Neural progenitor cell (in vitro differentiated cells): Measurements from ENCODE around the gene SMTN. TPM values are rescaled to one million over a fixed set of nuclear protein-coding genes. Genes with fewer than 3 reads are reported as not detected.
A peak's percentile ranks its signal among the peaks of the same experiment; 100 is the strongest.

Source experiments
- DNase-seq: peaks from one replicate; pipeline ENCODE4 v3.0.0-alpha.2; 2016; ENCODE audit warnings: low spot score
- H2AFZ ChIP-seq: fragments of 200-600 bp; sonication (generic); replicated peaks from 2 replicates; pipeline ENCODE4 v1.6.1; 2016; ENCODE audit warnings: antibody characterized with exemption
- H3F3A ChIP-seq: fragments of 200-600 bp; sonication (generic); 2 replicates; pipeline ENCODE4 v1.6.1; 2016; ENCODE audit warnings: antibody characterized with exemption, low read depth
- H3K27ac ChIP-seq: fragments of 200-600 bp; sonication (generic); 2 replicates; pipeline ENCODE4 v1.5.1; 2016; ENCODE audit warnings: mild to moderate bottlenecking
- H3K27me3 ChIP-seq: fragments of 200-600 bp; sonication (generic); 2 replicates; pipeline ENCODE4 v1.6.1; 2016; ENCODE audit warnings: mild to moderate bottlenecking, moderate library complexity
- H3K36me3 ChIP-seq: fragments of 200-600 bp; sonication (generic); 2 replicates; pipeline ENCODE4 v1.5.1; 2016
- H3K4me1 ChIP-seq: fragments of 200-600 bp; sonication (generic); 2 replicates; pipeline ENCODE4 v1.6.1; 2016; ENCODE audit warnings: mixed run types
- H3K4me2 ChIP-seq: fragments of 200-600 bp; sonication (generic); 2 replicates; pipeline ENCODE4 v1.6.1; 2016
- H3K4me3 ChIP-seq: fragments of 200-600 bp; sonication (generic); 2 replicates; pipeline ENCODE4 v1.5.1; 2016
- H3K79me2 ChIP-seq: fragments of 200-600 bp; sonication (generic); 2 replicates; pipeline ENCODE4 v1.6.1; 2016; ENCODE audit warnings: low read depth
- H3K9ac ChIP-seq: fragments of 200-600 bp; sonication (generic); 2 replicates; pipeline ENCODE4 v1.6.1; 2016
- H3K9me3 ChIP-seq: fragments of 200-600 bp; sonication (generic); 2 replicates; pipeline ENCODE4 v1.5.1; 2016; ENCODE audit warnings: low read depth
- H4K20me1 ChIP-seq: fragments of 200-600 bp; sonication (generic); 2 replicates; pipeline ENCODE4 v1.6.1; 2016; ENCODE audit warnings: low read depth
- H3K27ac Mint-ChIP-seq: 3 replicates; pipeline ENCODE4 v1.8.0; 2021; ENCODE audit warnings: mixed read lengths
- H3K27me3 Mint-ChIP-seq: 2 replicates; pipeline ENCODE4 v1.8.0; 2022; ENCODE audit warnings: low read depth, mild to moderate bottlenecking, inconsistent platforms, moderate library complexity, mixed read lengths; ENCODE audit not compliant: insufficient read depth
- H3K36me3 Mint-ChIP-seq: 3 replicates; pipeline ENCODE4 v1.8.0; 2021; ENCODE audit warnings: mixed read lengths
- H3K4me1 Mint-ChIP-seq: 3 replicates; pipeline ENCODE4 v1.8.0; 2021; ENCODE audit warnings: mixed read lengths
- H3K4me3 Mint-ChIP-seq: 3 replicates; pipeline ENCODE4 v1.8.0; 2021; ENCODE audit warnings: mild to moderate bottlenecking, moderate library complexity, mixed read lengths
- H3K9me3 Mint-ChIP-seq: 3 replicates; pipeline ENCODE4 v1.8.0; 2020; ENCODE audit warnings: mixed read lengths
- CTCF ChIP-seq: fragments of 200-600 bp; sonication (generic); IDR thresholded peaks from 2 replicates; pipeline ENCODE4 v1.5.1; 2017; ENCODE audit warnings: antibody characterized with exemption, mild to moderate bottlenecking
- EZH2 ChIP-seq: fragments of 200-600 bp; sonication (generic); IDR thresholded peaks from 2 replicates; pipeline ENCODE4 v1.6.1; 2017; ENCODE audit warnings: antibody characterized with exemption, mild to moderate bottlenecking, moderate library complexity
- EZH2phosphoT487 ChIP-seq: fragments of 200-600 bp; sonication (generic); IDR thresholded peaks from 2 replicates; pipeline ENCODE4 v1.6.1; 2017; ENCODE audit warnings: antibody characterized with exemption
- total RNA-seq: library from RNA; depleted of rRNA; stranded (reverse); fragments of >200 nt; gene quantifications from 2 replicates; pipeline ENCODE4 v1.2.3, GENCODE V29; 2015; ENCODE audit warnings: low replicate concordance

The SMTN gene
- total RNA-seq, 1 donor from 2014 or later: 14.1 TPM

GRCh38 chr22:31120230-31120629 is 39.1 kb downstream of the SMTN start:
- Histone ChIP-seq H4K20me1 (no peaks in the 10 kb centered on the region), H3K9ac (no peak overlapping the region), H3K27ac (no peak overlapping the region), H3K4me2 (no peak overlapping the region), H3K4me1 (peaks cover 3% of the 10 kb centered on the region), H3K4me3 (no peak overlapping the region), H3K36me3 (no peaks in the 10 kb centered on the region), H3K27me3 (no peaks in the 10 kb centered on the region), H3F3A (no peaks in the 10 kb centered on the region), H2AFZ (no peak overlapping the region), H3K79me2 (no peaks in the 10 kb centered on the region), H3K9me3 (no peaks in the 10 kb centered on the region)
- peaks cover 2% of the 10 kb centered on the region for H3K27me3 Mint-ChIP-seq
- no peak overlapping the region for H3K27ac Mint-ChIP-seq
- no peaks in the 10 kb centered on the region for H3K36me3 Mint-ChIP-seq
- H3K9me3 Mint-ChIP-seq: no peaks in the 10 kb centered on the region
- no peak for DNase-seq
- TF ChIP-seq EZH2 (no peak), CTCF (no peak), EZH2phosphoT487 (no peak)
- no peak overlapping the region for H3K4me3 Mint-ChIP-seq
- peaks cover 13% of the 10 kb centered on the region for H3K4me1 Mint-ChIP-seq

GRCh38 chr22:31120642-31121041 is 39.5 kb downstream of the SMTN start:
- Mint-ChIP-seq H3K27ac (no peak overlapping the region), H3K9me3 (no peaks in the 10 kb centered on the region)
- H3K27me3 ChIP-seq: no peaks in the 10 kb centered on the region

GRCh38 chr22:31121403-31121802 is 40.3 kb downstream of the SMTN start:
- Histone ChIP-seq H3K27ac (no peak overlapping the region), H3K27me3 (no peaks in the 10 kb centered on the region), H3K4me3 (no peak overlapping the region), H3K79me2 (no peaks in the 10 kb centered on the region), H3K36me3 (no peaks in the 10 kb centered on the region), H4K20me1 (no peaks in the 10 kb centered on the region), H3K4me1 (peaks cover 3% of the 10 kb centered on the region), H3K4me2 (no peak overlapping the region), H3K9me3 (no peaks in the 10 kb centered on the region), H2AFZ (no peak overlapping the region), H3F3A (no peaks in the 10 kb centered on the region), H3K9ac (no peak overlapping the region)
- Mint-ChIP-seq H3K4me1 (peaks cover 13% of the 10 kb centered on the region), H3K9me3 (no peaks in the 10 kb centered on the region), H3K27ac (peak overlapping the region; percentile 43), H3K27me3 (peaks cover 2% of the 10 kb centered on the region), H3K4me3 (no peak overlapping the region), H3K36me3 (no peaks in the 10 kb centered on the region)
- TF ChIP-seq EZH2: no peak
- TF ChIP-seq CTCF: no peak
- TF ChIP-seq EZH2phosphoT487: no peak
- DNase-seq: no peak

More at GRCh38 chr22:31120642-31121041, 39.5 kb downstream of the SMTN start:
- Mint-ChIP-seq H3K4me1 (peaks cover 13% of the 10 kb centered on the region), H3K27me3 (peaks cover 2% of the 10 kb centered on the region), H3K4me3 (no peak overlapping the region), H3K36me3 (no peaks in the 10 kb centered on the region)
- no peak overlapping the region for H3K4me2 ChIP-seq
- no peaks in the 10 kb centered on the region for H4K20me1 ChIP-seq
- H3K36me3 ChIP-seq: no peaks in the 10 kb centered on the region
- H3K9me3 ChIP-seq: no peaks in the 10 kb centered on the region
- no peak for DNase-seq
- H3K4me1 ChIP-seq: peaks cover 3% of the 10 kb centered on the region
- H3K79me2 ChIP-seq: no peaks in the 10 kb centered on the region
- TF ChIP-seq EZH2: no peak
- no peak for TF ChIP-seq CTCF
- no peak for TF ChIP-seq EZH2phosphoT487
- H3K9ac ChIP-seq: no peak overlapping the region
- no peak overlapping the region for H2AFZ ChIP-seq
- H3K27ac ChIP-seq: no peak overlapping the region
- H3F3A ChIP-seq: no peaks in the 10 kb centered on the region
- H3K4me3 ChIP-seq: no peak overlapping the region

GRCh38 chr22:31122196-31122531 is 41.0 kb downstream of the SMTN start:
- Mint-ChIP-seq H3K27ac (peak overlapping the region; percentile 27), H3K36me3 (no peaks in the 10 kb centered on the region), H3K9me3 (no peaks in the 10 kb centered on the region), H3K27me3 (peaks cover 2% of the 10 kb centered on the region), H3K4me1 (peaks cover 13% of the 10 kb centered on the region), H3K4me3 (peak overlapping the region; percentile 73)
- H3K27ac ChIP-seq: no peak overlapping the region
- H3K4me2 ChIP-seq: no peak overlapping the region
- no peaks in the 10 kb centered on the region for H3K9me3 ChIP-seq
- no peaks in the 10 kb centered on the region for H3K36me3 ChIP-seq
- TF ChIP-seq EZH2 (no peak), CTCF (no peak), EZH2phosphoT487 (no peak)
- no peak overlapping the region for H2AFZ ChIP-seq
- no peaks in the 10 kb centered on the region for H3K27me3 ChIP-seq
- no peak for DNase-seq
- no peak overlapping the region for H3K9ac ChIP-seq
- H3F3A ChIP-seq: no peaks in the 10 kb centered on the region
- peaks cover 3% of the 10 kb centered on the region for H3K4me1 ChIP-seq
- no peak overlapping the region for H3K4me3 ChIP-seq
- no peaks in the 10 kb centered on the region for H3K79me2 ChIP-seq
- H4K20me1 ChIP-seq: no peaks in the 10 kb centered on the region
